Head of caudate nucleus (tissue), 42 donors: Measurements from ENCODE around the gene BIRC6.
"Not testable (repeated sequence)": the region's sequence is repeated elsewhere in the genome, so short reads cannot be mapped to it uniquely, and the experiment has no call there.

ENCODE experiments used
- DNase-seq, 42 donors: peaks; one replicate each; pipeline versions ENCODE4 v3.0.0 to v3.0.0-alpha.2; 2020 to 2021; ENCODE audit warnings: mixed read lengths in 7 of 42
- intact Hi-C: fragments of 100-400 bp; cut with DNase I; formaldehyde crosslinking; loops from one replicate; pipeline ENCODE4 v1.15.0; 2022

Gene BIRC6

GRCh38 chr2:32425719-32426141 is 68.9 kb downstream of the BIRC6 start:
- no peak for DNase-seq
- intact Hi-C loops = no loop called here

- no peak for DNase-seq
- intact Hi-C loops = no loop called here
These were observed 71.1 kb downstream of the BIRC6 start for GRCh38 chr2:32427672-32428610.

- DNase-seq = no peak
- intact Hi-C loops = no loop called here
These were observed 74.0 kb downstream of the BIRC6 start for GRCh38 chr2:32430804-32431203.

GRCh38 chr2:32436150-32436549 is 79.3 kb downstream of the BIRC6 start:
- no peak for DNase-seq
- intact Hi-C loops = no loop called here

- no peak for DNase-seq
- intact Hi-C loops = no loop called here
These were observed 85.2 kb downstream of the BIRC6 start for GRCh38 chr2:32442020-32442467.

- peak in 1 of 42 donors; percentile 8 for DNase-seq
- intact Hi-C loops = no loop called here
These were observed 89.5 kb downstream of the BIRC6 start for GRCh38 chr2:32446369-32446768.

- no peak for DNase-seq
- intact Hi-C loops = no loop called here
These were observed 94.0 kb downstream of the BIRC6 start for GRCh38 chr2:32450851-32451250.

- intact Hi-C loops = no loop called here
- DNase-seq = no peak
These were observed 95.7 kb downstream of the BIRC6 start for GRCh38 chr2:32452338-32453064.

- intact Hi-C loops = no loop called here
- no peak for DNase-seq
These were observed 96.6 kb downstream of the BIRC6 start for GRCh38 chr2:32453242-32454062.

GRCh38 chr2:32455816-32456215 is 99.0 kb downstream of the BIRC6 start:
- intact Hi-C loops = no loop called here
- no peak for DNase-seq

GRCh38 chr2:32456808-32457207 is 100.0 kb downstream of the BIRC6 start:
- DNase-seq = no peak

GRCh38 chr2:32457814-32458213 is 101.0 kb downstream of the BIRC6 start:
- no peak for DNase-seq
- intact Hi-C loops = no loop called here

More at GRCh38 chr2:32456808-32457207, 100.0 kb downstream of the BIRC6 start:
- intact Hi-C loops = no loop called here

GRCh38 chr2:32460861-32461260 is 104.0 kb downstream of the BIRC6 start:
- DNase-seq, intact Hi-C loops: not testable (repeated sequence)

- DNase-seq = no peak
- intact Hi-C loops = no loop called here
These were observed 106.3 kb downstream of the BIRC6 start for GRCh38 chr2:32463110-32463509.

- peak in 4 of 42 donors; percentile 4 to 20 (median 12) for DNase-seq
- intact Hi-C loops = no loop called here
These were observed 107.6 kb downstream of the BIRC6 start for GRCh38 chr2:32464431-32464830.

GRCh38 chr2:32472605-32473004 is 115.8 kb downstream of the BIRC6 start:
- DNase-seq = no peak
- intact Hi-C loops = no loop called here

GRCh38 chr2:32474381-32474780 is 117.6 kb downstream of the BIRC6 start:
- intact Hi-C loops = no loop called here
- DNase-seq = no peak

- intact Hi-C loops = no loop called here
These were observed 122.2 kb downstream of the BIRC6 start for GRCh38 chr2:32478889-32479620.

GRCh38 chr2:32479993-32480392 is 123.2 kb downstream of the BIRC6 start:
- no peak for DNase-seq
- intact Hi-C loops = no loop called here

More at GRCh38 chr2:32478889-32479620, 122.2 kb downstream of the BIRC6 start:
- peak in 1 of 42 donors; percentile 10 for DNase-seq
